GM12878 (cell line): ENCODE results near the gene PIK3C2B. TPM values are rescaled to one million over a fixed set of nuclear protein-coding genes. Genes with fewer than 3 reads are reported as not detected.
A peak's percentile ranks its signal among the peaks of the same experiment; 100 is the strongest.

ENCODE experiments used
- BCLAF1 ChIP-seq: fragments of 450-650 bp; IDR thresholded peaks from 2 replicates; pipeline ENCODE4 v1.6.1; 2017; ENCODE audit warnings: antibody characterized with exemption, mild to moderate bottlenecking, moderate library complexity
- CHD2 ChIP-seq: IDR thresholded peaks from 2 replicates; pipeline ENCODE4 v1.6.1; 2011; ENCODE audit warnings: low read depth, low read length, improper control_type of control experiment, borderline replicate concordance
- E2F4 ChIP-seq: IDR thresholded peaks from 2 replicates; pipeline ENCODE4 v1.6.1; 2012; ENCODE audit warnings: low read depth, low read length, improper control_type of control experiment
- E2F8 ChIP-seq: fragments of 450-650 bp; IDR thresholded peaks from 2 replicates; pipeline ENCODE4 v1.6.1; 2018; ENCODE audit warnings: mild to moderate bottlenecking, low read depth, moderate library complexity; ENCODE audit not compliant: partially characterized antibody
- ETV6 ChIP-seq, 2 experiments: fragments of 450-650 bp in 1 of 2; IDR thresholded peaks in 1 of 2; conservative IDR thresholded peaks in 1 of 2; 2 replicates each; pipeline ENCODE4 v1.6.1; 2014; ENCODE audit warnings: antibody characterized with exemption in 1 of 2, borderline replicate concordance in 1 of 2, low read depth in 1 of 2, mild to moderate bottlenecking in 1 of 2, moderate library complexity in 1 of 2
- polyA plus RNA-seq, 11 experiments: library from polyadenylated mRNA; depleted of rRNA in 4 of 11; unstranded in 6 of 11; stranded (reverse) in 5 of 11; fragments of >200 nt; fragmentation: Nextera tagmentation in 4 of 11; fragmentation: Illumina TruSeq in 1 of 11; extraction: Ambion mirVana in 4 of 11; extraction: Trizol in 1 of 11; gene quantifications; 1 replicate in 1 of 11; 2 replicates in 10 of 11; pipeline versions ENCODE4 v1.2.1 to v1.2.3, GENCODE V29; 2011 to 2016; ENCODE audit warnings: inconsistent platforms in 2 of 11, missing spikeins in 2 of 11, low read depth in 1 of 11
- total RNA-seq, 4 experiments: library from RNA; depleted of rRNA in 3 of 4; stranded (reverse); fragments of >200 nt in 3 of 4; fragmentation: Illumina TruSeq in 1 of 4; extraction: Trizol in 1 of 4; gene quantifications; 2 replicates each; pipeline versions ENCODE4 v1.2.1 to v1.2.3, GENCODE V29; 2013 to 2021

The PIK3C2B gene
- total and polyA plus RNA-seq, 10 of the 15 experiments (the other 5 are each of a cell fraction or from before 2014, with no cell fraction given) = 2.2 to 38.1 (median 11.4) TPM

- no peak for TF ChIP-seq E2F4
- TF ChIP-seq ETV6 (conservative IDR thresholded peaks at IDR 0.05 in 1 of 2, IDR thresholded peaks at IDR 0.05 in 1 of 2; ENCODE audit: borderline replicate concordance in 1 of 2, low read depth in 1 of 2) = no peak
- TF ChIP-seq BCLAF1 = 0 out of 2 replicates have a peak, but pooled peaks have one; percentile 42
- no peak for TF ChIP-seq CHD2
- no peak for TF ChIP-seq E2F8
These were observed 12.9 kb upstream of the PIK3C2B start (continued) for GRCh38 chr1:204507317-204508105.
